Hepatocyte (in vitro differentiated cells): ENCODE measurements around the gene LNX2.

Experiments used
- EZH2 ChIP-seq: fragments of 200-600 bp; sonication (generic); IDR thresholded peaks from 2 replicates; pipeline ENCODE4 v1.6.1; 2016; ENCODE audit warnings: antibody characterized with exemption, mild to moderate bottlenecking, borderline replicate concordance
- EZH2phosphoT487 ChIP-seq: fragments of 200-600 bp; sonication (generic); IDR thresholded peaks from one replicate; pipeline ENCODE4 v1.6.1; 2018; ENCODE audit warnings: antibody characterized with exemption, mild to moderate bottlenecking, low read depth, moderate library complexity; ENCODE audit not compliant: unreplicated experiment, severe bottlenecking
- TF ChIP-seq, protein P1 (sequence below): fragments of 200-600 bp; sonication (generic); IDR thresholded peaks from 2 replicates; pipeline ENCODE4 v1.5.1; 2016; ENCODE audit warnings: antibody characterized with exemption, mild to moderate bottlenecking; ENCODE audit not compliant: poor library complexity

DNA sequence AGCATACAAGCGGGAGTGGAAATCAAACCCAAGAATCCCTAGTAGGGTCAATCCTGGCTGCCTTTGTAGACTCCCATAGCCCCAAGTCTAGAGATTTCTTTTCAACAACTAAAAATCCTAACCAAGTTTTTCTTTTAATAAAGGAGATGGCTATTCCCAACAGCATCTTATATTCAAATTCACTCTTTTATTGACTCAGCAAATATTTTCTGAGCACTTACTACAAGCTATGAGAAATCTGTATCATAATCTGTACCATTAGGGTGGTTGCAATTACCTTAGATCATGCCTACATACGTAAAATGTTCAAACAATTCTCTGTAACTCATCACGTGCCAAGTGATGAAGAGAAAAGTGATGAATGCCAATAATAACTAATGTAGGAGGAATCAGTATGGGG lies 54.5 kb downstream of the LNX2 start:
- TF ChIP-seq, protein P1, sequence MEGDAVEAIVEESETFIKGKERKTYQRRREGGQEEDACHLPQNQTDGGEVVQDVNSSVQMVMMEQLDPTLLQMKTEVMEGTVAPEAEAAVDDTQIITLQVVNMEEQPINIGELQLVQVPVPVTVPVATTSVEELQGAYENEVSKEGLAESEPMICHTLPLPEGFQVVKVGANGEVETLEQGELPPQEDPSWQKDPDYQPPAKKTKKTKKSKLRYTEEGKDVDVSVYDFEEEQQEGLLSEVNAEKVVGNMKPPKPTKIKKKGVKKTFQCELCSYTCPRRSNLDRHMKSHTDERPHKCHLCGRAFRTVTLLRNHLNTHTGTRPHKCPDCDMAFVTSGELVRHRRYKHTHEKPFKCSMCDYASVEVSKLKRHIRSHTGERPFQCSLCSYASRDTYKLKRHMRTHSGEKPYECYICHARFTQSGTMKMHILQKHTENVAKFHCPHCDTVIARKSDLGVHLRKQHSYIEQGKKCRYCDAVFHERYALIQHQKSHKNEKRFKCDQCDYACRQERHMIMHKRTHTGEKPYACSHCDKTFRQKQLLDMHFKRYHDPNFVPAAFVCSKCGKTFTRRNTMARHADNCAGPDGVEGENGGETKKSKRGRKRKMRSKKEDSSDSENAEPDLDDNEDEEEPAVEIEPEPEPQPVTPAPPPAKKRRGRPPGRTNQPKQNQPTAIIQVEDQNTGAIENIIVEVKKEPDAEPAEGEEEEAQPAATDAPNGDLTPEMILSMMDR, result no peak
- TF ChIP-seq EZH2 (no peak), EZH2phosphoT487 (no peak)
